ENCODE measurements around the gene CST7. TPM values are rescaled to one million over a fixed set of nuclear protein-coding genes. Genes with fewer than 3 reads are reported as not detected.

The CST7 gene
- total RNA-seq, 4 donors from 2014 or later = 0.97 to 4.1 (median 2.7) TPM; not detected in 1

DNA sequence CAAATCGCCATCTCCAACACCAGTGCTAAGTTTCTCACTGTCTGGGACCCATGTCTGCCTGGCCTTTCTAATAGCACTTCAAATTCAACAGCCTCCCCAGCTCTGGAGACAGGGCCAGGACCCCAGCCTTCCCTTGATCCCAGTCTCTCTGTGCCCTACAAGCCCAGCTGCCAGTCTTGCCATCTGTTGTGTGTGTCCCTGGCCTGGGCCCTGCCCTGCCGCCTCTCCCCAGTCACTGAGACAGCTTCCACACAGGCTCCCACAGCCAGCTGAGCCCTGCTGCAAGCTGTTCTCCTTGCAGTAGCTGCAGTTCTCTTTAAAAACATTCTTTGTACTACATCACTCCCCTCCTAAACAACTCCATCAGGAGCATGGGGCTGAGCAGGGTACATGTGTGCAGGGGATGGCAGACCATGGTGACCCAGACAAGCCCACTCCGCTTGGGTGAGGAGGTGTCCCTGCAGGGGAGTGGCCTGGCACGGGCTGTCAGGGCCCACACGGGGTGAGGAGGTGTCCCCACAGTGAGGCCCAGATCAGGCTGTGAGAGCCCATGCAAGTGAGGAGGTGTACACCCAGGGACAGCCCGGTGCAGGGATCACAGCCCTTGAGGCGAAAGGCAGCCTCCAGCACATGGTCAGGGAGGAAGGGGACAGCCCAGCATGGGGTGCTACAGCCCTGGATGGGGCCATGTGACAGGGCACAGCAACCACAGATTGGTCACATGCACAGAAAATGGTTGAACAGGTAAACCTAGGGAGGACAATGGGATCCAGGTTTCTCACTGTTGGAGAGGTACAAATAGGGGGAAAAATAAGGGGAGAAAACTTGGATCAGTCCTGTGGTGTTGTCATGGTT lies 16.2 kb downstream of the CST7 start:
- Histone ChIP-seq H3K4me1 (no peaks in the 10 kb centered on the region), H3K27me3 (no peaks in the 10 kb centered on the region), H3K27ac (no peak overlapping the region), H3K9me3 (no peaks in the 10 kb centered on the region), H3K4me3 (no peak overlapping the region), H3K36me3 (peaks cover 99% of the 10 kb centered on the region)
- WGBS = 92% methylated on average over 7 of the region's 7 CpGs
- peak in 1 of 2 donors; percentile 50 for DNase-seq (ENCODE audit: low spot score in 2 of 2)
- no peak for TF ChIP-seq EP300 (IDR thresholded peaks at IDR 0.05)
- TF ChIP-seq POLR2AphosphoS5 (IDR thresholded peaks at IDR 0.05) = no peak
- no peak for TF ChIP-seq POLR2A (IDR thresholded peaks at IDR 0.05)
- TF ChIP-seq, protein P1, sequence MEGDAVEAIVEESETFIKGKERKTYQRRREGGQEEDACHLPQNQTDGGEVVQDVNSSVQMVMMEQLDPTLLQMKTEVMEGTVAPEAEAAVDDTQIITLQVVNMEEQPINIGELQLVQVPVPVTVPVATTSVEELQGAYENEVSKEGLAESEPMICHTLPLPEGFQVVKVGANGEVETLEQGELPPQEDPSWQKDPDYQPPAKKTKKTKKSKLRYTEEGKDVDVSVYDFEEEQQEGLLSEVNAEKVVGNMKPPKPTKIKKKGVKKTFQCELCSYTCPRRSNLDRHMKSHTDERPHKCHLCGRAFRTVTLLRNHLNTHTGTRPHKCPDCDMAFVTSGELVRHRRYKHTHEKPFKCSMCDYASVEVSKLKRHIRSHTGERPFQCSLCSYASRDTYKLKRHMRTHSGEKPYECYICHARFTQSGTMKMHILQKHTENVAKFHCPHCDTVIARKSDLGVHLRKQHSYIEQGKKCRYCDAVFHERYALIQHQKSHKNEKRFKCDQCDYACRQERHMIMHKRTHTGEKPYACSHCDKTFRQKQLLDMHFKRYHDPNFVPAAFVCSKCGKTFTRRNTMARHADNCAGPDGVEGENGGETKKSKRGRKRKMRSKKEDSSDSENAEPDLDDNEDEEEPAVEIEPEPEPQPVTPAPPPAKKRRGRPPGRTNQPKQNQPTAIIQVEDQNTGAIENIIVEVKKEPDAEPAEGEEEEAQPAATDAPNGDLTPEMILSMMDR (IDR thresholded peaks at IDR 0.05) = no peak

DNA sequence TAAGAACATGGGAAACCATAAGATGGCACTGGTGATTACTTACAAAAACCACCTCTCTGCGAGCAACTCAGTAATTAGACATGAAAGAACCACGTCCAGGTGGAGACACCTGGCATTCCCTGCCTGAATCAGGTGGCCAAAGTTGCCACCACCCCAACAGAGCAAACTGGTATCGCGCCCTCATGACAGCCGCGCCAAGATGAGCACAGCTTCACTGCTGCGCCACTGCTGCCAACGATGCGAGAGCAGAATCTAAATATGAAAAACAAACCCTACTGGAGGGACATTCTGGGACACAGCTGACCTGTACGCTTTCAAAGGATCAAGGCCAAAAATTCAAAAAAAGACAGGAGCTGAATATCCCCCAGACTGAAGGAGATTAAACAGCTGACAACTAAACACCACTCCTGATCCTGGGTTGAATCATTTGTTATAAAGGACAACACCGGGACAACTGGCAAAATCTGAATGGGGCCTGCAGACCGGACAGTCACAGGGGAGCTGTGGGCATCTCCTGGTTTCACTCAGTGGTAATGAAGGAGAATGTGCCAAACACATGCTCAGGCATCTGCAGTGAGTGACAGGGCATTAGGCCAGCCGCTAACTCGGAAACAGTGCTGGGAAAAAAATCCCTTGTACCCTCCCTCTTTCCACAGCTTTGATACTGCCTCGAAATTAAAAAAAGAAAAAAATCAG lies 17.4 kb downstream of the CST7 start:
- Histone ChIP-seq H3K36me3 (peaks cover 99% of the 10 kb centered on the region), H3K4me3 (no peak overlapping the region), H3K4me1 (no peaks in the 10 kb centered on the region), H3K27ac (no peak overlapping the region), H3K9me3 (no peaks in the 10 kb centered on the region), H3K27me3 (no peaks in the 10 kb centered on the region)
- 86% methylated on average over 15 of the region's 15 CpGs for WGBS
- DNase-seq (ENCODE audit: low spot score in 2 of 2) = peak; percentile 31 to 41
- no peak for TF ChIP-seq EP300 (IDR thresholded peaks at IDR 0.05)
- no peak for TF ChIP-seq POLR2AphosphoS5 (IDR thresholded peaks at IDR 0.05)
- TF ChIP-seq, protein P1 (IDR thresholded peaks at IDR 0.05) = no peak
- TF ChIP-seq POLR2A (IDR thresholded peaks at IDR 0.05) = no peak

DNA sequence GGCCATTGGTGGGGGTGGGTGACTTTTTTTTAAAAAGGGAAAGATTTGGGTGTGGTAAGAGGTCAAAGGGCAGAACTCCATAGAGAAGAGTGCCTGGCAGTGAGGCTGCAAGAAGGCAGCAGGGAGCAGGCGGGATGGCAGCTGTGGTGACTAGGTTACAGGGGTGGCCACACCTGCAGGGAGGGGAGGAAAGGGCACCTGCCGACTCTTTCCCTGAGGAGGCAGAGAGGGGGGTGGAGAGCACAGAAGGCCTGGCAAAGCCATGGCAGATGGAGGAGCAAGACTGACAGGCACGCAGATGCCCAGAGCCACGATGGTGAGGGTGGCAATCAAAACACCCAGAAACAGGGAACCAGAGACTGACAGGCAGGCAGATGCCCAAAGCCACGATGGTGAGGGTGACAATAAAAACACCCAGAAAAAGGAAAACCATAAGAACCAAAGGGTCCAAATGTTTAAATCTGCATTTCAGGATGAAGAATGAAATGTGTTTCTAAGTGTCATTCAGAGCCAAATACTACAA lies 19.3 kb downstream of the CST7 start:
- Histone ChIP-seq H3K36me3 (peaks cover 99% of the 10 kb centered on the region), H3K9me3 (no peaks in the 10 kb centered on the region), H3K27me3 (no peaks in the 10 kb centered on the region), H3K27ac (no peak overlapping the region), H3K4me3 (no peak overlapping the region), H3K4me1 (no peaks in the 10 kb centered on the region)
- 77% methylated on average over 5 of the region's 5 CpGs for WGBS
- TF ChIP-seq POLR2AphosphoS5 (IDR thresholded peaks at IDR 0.05) = no peak
- TF ChIP-seq, protein P1 (IDR thresholded peaks at IDR 0.05) = no peak
- TF ChIP-seq EP300 (IDR thresholded peaks at IDR 0.05) = no peak
- TF ChIP-seq POLR2A (IDR thresholded peaks at IDR 0.05) = no peak
- DNase-seq (ENCODE audit: low spot score in 2 of 2) = peak in 1 of 2 donors; percentile 29

DNA sequence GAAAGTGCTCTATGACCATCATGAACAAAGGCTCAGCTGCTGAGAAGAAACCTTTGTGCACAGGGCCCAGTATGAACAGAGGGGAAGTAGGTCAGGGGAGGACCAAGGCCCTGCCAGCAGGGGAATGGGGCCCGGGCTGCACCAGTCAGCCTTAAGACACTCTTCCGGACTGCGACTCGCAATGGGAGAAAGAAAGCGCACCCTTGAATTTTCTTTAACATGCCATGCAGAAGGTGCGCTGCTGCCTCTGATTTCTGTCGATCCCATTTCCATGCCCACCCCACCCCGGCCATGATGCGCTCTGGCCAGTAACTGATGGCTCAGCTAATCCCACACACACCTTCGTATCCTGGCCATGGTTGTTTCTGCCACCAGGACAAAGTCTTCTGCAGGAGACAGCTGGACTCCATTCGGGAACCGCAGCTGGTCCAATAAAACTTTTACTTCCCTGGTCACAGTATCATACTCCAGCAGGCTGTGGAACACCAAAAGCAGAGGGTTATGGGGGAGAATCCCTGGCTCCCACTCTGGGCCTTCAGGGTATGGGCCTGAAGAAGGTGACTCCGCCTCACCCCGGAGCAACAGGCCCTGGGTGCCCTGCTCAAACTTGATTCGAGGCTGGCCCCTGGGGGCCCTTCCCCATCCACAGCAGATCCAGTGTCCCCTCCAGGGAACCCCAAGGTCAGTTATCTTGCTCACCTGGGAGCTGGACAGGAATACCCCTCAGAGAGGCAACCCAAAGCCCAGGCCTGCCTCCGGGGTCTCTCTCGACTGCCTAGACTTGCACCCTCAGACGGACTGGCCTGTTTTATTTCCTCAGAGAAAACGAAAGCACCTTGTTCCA lies 20.3 kb downstream of the CST7 start:
- Histone ChIP-seq H3K4me3 (no peak overlapping the region), H3K4me1 (no peaks in the 10 kb centered on the region), H3K27me3 (no peaks in the 10 kb centered on the region), H3K27ac (no peak overlapping the region), H3K36me3 (peaks cover 93% of the 10 kb centered on the region), H3K9me3 (no peaks in the 10 kb centered on the region)
- peak; percentile 53 to 62 for DNase-seq (ENCODE audit: low spot score in 2 of 2)
- 92% methylated on average over 19 of the region's 19 CpGs for WGBS
- TF ChIP-seq POLR2AphosphoS5 (IDR thresholded peaks at IDR 0.05) (no peak), EP300 (IDR thresholded peaks at IDR 0.05) (no peak), POLR2A (IDR thresholded peaks at IDR 0.05) (no peak)
- TF ChIP-seq, protein P1 (IDR thresholded peaks at IDR 0.05) = no peak

Data from suprapubic skin (tissue), 4 donors.